Middle frontal gyrus (tissue), 1 donor: Measurements from ENCODE around the gene ZNF385B.

Experiments used
- DNase-seq: peaks from one replicate; pipeline ENCODE4 v3.0.0-alpha.2; 2015; ENCODE audit warnings: low spot score; ENCODE audit errors: extremely low spot score

ZNF385B gene

GRCh38 chr2:179446476-179447141, 414.8 kb downstream of the ZNF385B start:
- DNase-seq: no peak

- no peak for DNase-seq
Measured at GRCh38 chr2:179444056-179444455, 417.4 kb downstream of the ZNF385B start.

- no peak for DNase-seq
Measured at GRCh38 chr2:179443180-179443579, 418.2 kb downstream of the ZNF385B start.

- DNase-seq: no peak
Measured at GRCh38 chr2:179442206-179442605, 419.2 kb downstream of the ZNF385B start.

GRCh38 chr2:179441551-179441950, 419.9 kb downstream of the ZNF385B start:
- no peak for DNase-seq

GRCh38 chr2:179440642-179441251, 420.7 kb downstream of the ZNF385B start:
- no peak for DNase-seq

GRCh38 chr2:179438654-179439053, 422.8 kb downstream of the ZNF385B start:
- DNase-seq: no peak

- DNase-seq: no peak
Measured at GRCh38 chr2:179437430-179437829, 424.0 kb downstream of the ZNF385B start.

GRCh38 chr2:179435566-179435965, 425.8 kb downstream of the ZNF385B start:
- DNase-seq: no peak

- DNase-seq: no peak
Measured at GRCh38 chr2:179435000-179435399, 426.4 kb downstream of the ZNF385B start.

- DNase-seq: no peak
Measured at GRCh38 chr2:179434357-179434756, 427.1 kb downstream of the ZNF385B start.

- DNase-seq: no peak
Measured at GRCh38 chr2:179432751-179433150, 428.7 kb downstream of the ZNF385B start.

GRCh38 chr2:179429597-179429996, 431.8 kb downstream of the ZNF385B start:
- no peak for DNase-seq

- no peak for DNase-seq
Measured at GRCh38 chr2:179429060-179429471, 432.3 kb downstream of the ZNF385B start.

- DNase-seq: no peak
Measured at GRCh38 chr2:179428649-179429048, 432.8 kb downstream of the ZNF385B start.

GRCh38 chr2:179427065-179427464, 434.3 kb downstream of the ZNF385B start:
- DNase-seq: no peak

- DNase-seq: no peak
Measured at GRCh38 chr2:179424571-179424970, 436.8 kb downstream of the ZNF385B start.

GRCh38 chr2:179422037-179422643, 439.3 kb downstream of the ZNF385B start:
- no peak for DNase-seq

- DNase-seq: no peak
Measured at GRCh38 chr2:179417436-179417949, 443.9 kb downstream of the ZNF385B start.

GRCh38 chr2:179412112-179412511, 449.3 kb downstream of the ZNF385B start:
- DNase-seq: no peak

GRCh38 chr2:179410552-179411356, 450.7 kb downstream of the ZNF385B start:
- DNase-seq: peak; percentile 54

GRCh38 chr2:179403624-179404023, 457.8 kb downstream of the ZNF385B start:
- DNase-seq: no peak
